ENCODE data around the gene BCCIP.

BCCIP gene

DNA sequence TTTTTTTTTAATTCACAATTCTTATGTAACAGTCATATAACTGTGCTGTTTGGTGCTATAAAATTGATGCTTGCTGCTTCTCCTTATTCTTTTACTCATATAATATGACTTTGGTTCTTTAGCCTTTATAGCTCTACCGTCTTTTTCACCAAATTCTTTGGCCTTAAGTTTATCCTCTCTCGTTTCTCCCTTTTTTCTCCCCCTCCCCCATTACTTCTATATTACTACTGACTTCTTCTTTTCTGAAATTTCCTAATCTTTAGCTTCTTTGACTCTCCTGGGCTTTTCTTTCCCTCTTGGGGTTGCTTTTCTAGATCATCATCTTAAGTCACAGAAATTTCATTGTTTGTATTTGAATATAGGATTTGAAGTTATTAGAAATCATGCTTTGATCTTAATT is 3.8 kb downstream of the BCCIP start:
- Histone ChIP-seq H3K9me3 (replicated peaks; ENCODE audit: low read length) (no peaks in the 10 kb centered on the region), H3K36me3 (ENCODE audit: insufficient read depth, low read length) (peaks cover 52% of the 10 kb centered on the region), H3K4me2 (ENCODE audit: low read length) (no peak overlapping the region), H3K9ac (ENCODE audit: low read depth, low read length) (no peak overlapping the region), H3K4me3 (ENCODE audit: low read length) (no peak overlapping the region), H3K4me1 (ENCODE audit: control insufficient read depth, insufficient read depth, low read length) (peaks cover 23% of the 10 kb centered on the region), H3K27me3 (ENCODE audit: control insufficient read depth, insufficient read depth, low read length) (no peaks in the 10 kb centered on the region)

DNA sequence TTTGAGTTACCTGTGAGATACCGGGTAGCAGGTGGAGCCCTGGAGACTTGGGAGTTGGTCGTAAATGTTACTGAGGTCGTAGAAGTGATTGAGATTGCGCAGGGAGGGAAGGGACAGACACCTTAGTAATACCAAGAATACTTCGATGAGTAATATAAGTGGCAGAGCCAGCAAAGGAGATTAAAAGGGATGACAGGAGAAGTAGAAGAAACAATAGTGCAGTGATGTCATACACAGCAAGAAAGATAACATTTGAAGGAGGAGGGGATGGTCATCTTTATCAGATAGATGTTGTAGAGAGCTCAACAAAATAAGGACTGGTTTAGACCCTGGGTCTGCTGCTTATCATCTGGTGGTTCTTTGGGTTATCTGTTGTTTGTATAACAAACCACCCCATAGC is 5.0 kb downstream of the BCCIP start:
- Histone ChIP-seq H3K4me2 (ENCODE audit: low read length) (no peak overlapping the region), H3K27me3 (ENCODE audit: control insufficient read depth, insufficient read depth, low read length) (no peaks in the 10 kb centered on the region), H3K36me3 (ENCODE audit: insufficient read depth, low read length) (peaks cover 61% of the 10 kb centered on the region), H3K9me3 (replicated peaks; ENCODE audit: low read length) (no peaks in the 10 kb centered on the region), H3K4me3 (ENCODE audit: low read length) (no peak overlapping the region), H3K9ac (ENCODE audit: low read depth, low read length) (no peak overlapping the region), H3K4me1 (ENCODE audit: control insufficient read depth, insufficient read depth, low read length) (peaks cover 22% of the 10 kb centered on the region)

DNA sequence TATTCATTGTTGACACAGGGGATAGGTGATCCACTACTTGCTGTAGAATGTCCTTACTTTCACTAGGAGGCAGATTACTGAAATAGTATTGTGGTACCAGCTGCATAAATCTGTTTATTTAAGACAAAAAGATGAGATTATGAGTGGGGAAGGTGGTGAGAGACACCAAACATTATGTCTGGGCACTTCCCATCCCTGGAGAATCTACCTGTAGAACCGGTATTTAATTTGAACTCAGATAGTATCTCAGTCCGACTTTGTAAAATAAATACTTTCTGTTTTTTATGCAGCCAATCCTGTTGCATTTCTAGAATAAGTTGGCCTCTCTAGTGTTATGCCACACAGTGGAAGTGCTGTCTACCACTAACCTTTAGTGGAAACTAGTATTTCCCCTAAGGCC is 13.4 kb downstream of the BCCIP start:
- Histone ChIP-seq H3K9ac (ENCODE audit: low read depth, low read length) (no peak overlapping the region), H3K27me3 (ENCODE audit: control insufficient read depth, insufficient read depth, low read length) (no peaks in the 10 kb centered on the region), H3K9me3 (replicated peaks; ENCODE audit: low read length) (no peaks in the 10 kb centered on the region), H3K36me3 (ENCODE audit: insufficient read depth, low read length) (peaks cover 82% of the 10 kb centered on the region), H3K4me3 (ENCODE audit: low read length) (no peak overlapping the region), H3K4me2 (ENCODE audit: low read length) (no peak overlapping the region), H3K4me1 (ENCODE audit: control insufficient read depth, insufficient read depth, low read length) (peaks cover 9% of the 10 kb centered on the region)

DNA sequence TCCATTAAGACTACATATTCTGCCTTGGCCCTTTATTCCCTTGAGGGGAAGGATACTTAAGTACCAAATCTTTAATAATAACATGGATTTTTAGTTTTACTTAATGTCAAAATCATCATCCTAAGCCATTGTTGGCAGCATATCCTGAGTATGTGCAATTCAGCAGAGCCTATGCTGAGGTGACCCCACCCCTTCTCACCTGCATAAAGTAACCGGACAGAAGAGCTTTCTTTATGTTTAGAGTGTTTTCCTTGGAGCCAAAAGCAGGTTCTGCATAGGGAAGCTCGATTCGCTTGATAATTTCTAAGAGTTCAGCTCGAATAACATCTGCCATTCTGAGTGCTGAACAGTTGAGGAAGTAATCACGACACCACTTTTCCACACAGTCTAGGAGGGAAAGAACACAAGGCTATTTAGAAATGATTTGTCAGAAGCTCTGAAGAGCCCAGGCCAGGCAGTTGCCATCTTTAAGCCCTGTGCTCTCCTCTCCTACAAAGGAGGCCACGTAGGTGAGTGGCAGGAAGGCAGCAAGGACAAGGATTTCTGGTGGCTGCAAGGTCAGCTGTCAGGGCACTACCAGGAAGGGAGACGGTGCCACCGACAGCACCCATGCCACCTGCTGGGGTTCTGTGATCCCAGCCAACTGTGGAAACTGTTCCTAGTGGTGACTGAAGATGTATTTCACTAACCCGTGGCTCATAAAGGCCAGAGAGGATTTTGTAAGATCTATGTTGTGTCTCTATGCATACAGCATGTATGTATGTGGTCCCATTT is 15.6 kb downstream of the BCCIP start:
- Histone ChIP-seq H3K36me3 (ENCODE audit: insufficient read depth, low read length) (peaks cover 71% of the 10 kb centered on the region), H3K4me3 (ENCODE audit: low read length) (no peak overlapping the region), H3K4me1 (ENCODE audit: control insufficient read depth, insufficient read depth, low read length) (peaks cover 9% of the 10 kb centered on the region), H3K9ac (ENCODE audit: low read depth, low read length) (no peak overlapping the region), H3K9me3 (replicated peaks; ENCODE audit: low read length) (no peaks in the 10 kb centered on the region), H3K27me3 (ENCODE audit: control insufficient read depth, insufficient read depth, low read length) (no peaks in the 10 kb centered on the region), H3K4me2 (ENCODE audit: low read length) (no peak overlapping the region)

DNA sequence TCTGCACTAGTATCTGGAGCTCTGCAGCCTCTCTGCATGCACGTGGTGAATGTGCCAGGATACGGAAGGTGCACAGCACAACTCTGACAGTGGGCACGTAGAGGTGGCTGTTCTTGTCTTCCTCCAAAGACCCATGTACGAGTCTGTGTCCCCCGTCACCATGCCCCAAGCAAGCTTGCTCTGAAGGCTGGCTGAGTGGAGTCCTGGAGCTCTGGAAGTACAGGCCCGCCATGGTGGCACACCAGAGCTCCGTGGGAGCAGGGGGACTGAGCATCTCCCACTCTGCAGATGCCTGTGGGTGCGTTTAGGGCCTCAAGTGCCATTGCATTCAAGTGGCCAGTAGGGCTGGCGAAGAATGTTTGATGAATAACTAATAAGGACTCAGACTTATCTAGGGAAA is 17.1 kb downstream of the BCCIP start:
- Histone ChIP-seq H3K27me3 (ENCODE audit: control insufficient read depth, insufficient read depth, low read length) (no peaks in the 10 kb centered on the region), H3K4me1 (ENCODE audit: control insufficient read depth, insufficient read depth, low read length) (peaks cover 9% of the 10 kb centered on the region), H3K9me3 (replicated peaks; ENCODE audit: low read length) (no peaks in the 10 kb centered on the region), H3K4me3 (ENCODE audit: low read length) (no peak overlapping the region), H3K36me3 (ENCODE audit: insufficient read depth, low read length) (peaks cover 70% of the 10 kb centered on the region), H3K9ac (ENCODE audit: low read depth, low read length) (no peak overlapping the region), H3K4me2 (ENCODE audit: low read length) (no peak overlapping the region)

DNA sequence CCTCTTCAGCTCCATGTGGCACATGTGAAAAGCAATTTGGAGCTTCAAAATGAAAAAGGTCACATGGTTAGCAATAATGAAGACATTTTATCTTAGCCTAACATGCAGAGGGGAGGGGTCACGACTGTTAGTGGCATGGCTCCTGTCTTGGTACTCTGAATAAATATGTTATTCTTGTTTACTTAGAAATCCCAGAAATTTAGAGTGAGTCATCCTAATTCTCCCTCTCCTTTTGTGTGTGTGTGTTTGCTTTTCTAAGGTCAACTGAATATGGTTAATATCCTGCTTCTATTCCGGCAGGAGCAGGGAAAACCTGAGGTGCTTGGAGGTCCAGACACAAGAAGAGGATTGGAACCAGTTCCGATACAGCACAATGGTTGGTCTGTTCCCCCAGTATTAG is 17.6 kb downstream of the BCCIP start:
- Histone ChIP-seq H3K9ac (ENCODE audit: low read depth, low read length) (no peak overlapping the region), H3K4me2 (ENCODE audit: low read length) (no peak overlapping the region), H3K36me3 (ENCODE audit: insufficient read depth, low read length) (peaks cover 70% of the 10 kb centered on the region), H3K4me3 (ENCODE audit: low read length) (no peak overlapping the region), H3K4me1 (ENCODE audit: control insufficient read depth, insufficient read depth, low read length) (peaks cover 9% of the 10 kb centered on the region), H3K9me3 (replicated peaks; ENCODE audit: low read length) (no peaks in the 10 kb centered on the region), H3K27me3 (ENCODE audit: control insufficient read depth, insufficient read depth, low read length) (no peaks in the 10 kb centered on the region)

DNA sequence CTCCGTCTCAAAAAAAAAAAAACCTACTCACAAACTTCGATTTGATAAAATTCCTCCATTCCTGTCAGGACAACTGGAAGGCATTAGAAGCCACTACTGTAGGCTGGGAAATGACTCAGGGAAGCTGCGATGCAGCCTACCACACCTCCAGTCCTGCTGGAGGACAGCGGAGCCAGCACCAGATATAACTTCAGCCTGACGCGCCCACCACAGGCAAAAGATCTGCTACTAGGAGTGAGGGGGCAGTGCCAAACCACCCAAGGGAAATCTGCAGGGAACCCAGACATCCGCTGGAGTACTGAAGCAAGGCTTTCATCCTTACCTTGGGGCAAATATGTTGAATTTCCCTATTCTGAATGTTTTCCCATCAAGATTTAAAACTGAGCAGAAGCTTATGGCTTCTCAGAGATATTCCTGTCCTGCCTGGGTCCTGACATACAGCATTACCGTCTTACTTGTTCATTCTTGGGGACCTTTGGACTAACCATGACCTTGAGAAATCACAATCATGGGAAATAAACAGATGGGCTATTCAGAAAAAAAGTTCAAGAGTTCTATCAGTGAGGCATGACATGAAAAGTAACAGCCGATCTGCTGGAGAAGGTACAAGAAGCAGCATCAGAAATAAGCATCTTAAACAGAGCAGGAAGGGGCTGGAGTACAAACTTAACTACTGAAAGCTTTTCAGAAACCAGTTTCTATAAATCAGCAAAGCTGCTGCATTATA is 20.4 kb downstream of the BCCIP start:
- Histone ChIP-seq H3K36me3 (ENCODE audit: insufficient read depth, low read length) (peaks cover 53% of the 10 kb centered on the region), H3K27me3 (ENCODE audit: control insufficient read depth, insufficient read depth, low read length) (no peaks in the 10 kb centered on the region), H3K4me2 (ENCODE audit: low read length) (no peak overlapping the region), H3K4me3 (ENCODE audit: low read length) (no peak overlapping the region), H3K9ac (ENCODE audit: low read depth, low read length) (no peak overlapping the region), H3K9me3 (replicated peaks; ENCODE audit: low read length) (no peaks in the 10 kb centered on the region), H3K4me1 (ENCODE audit: control insufficient read depth, insufficient read depth, low read length) (peaks cover 9% of the 10 kb centered on the region)

DNA sequence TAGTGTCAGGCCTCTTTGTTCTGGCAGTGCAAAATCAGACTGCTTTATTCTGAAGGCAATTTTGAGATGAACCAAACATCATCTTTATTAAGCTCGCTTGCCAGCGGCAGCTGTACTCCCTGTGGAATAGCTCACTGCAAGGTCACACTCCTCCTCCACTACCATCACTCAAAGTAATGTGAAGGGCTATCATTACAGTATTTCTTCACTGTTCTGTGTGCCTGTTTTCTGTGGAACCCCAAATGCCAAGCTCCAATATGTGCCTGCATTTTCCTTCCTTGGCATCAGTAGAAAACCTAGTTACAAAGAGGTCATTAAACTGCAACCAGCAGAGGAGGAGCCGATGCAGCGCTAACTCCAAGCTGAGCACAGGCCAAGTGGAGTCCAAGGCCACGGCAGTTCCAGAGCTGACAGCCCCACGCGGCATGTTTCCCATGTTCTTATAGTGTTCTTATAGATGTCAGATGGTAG is 21.4 kb downstream of the BCCIP start:
- no peaks in the 10 kb centered on the region for H3K27me3 ChIP-seq (ENCODE audit: control insufficient read depth, insufficient read depth, low read length)
- peaks cover 57% of the 10 kb centered on the region for H3K36me3 ChIP-seq (ENCODE audit: insufficient read depth, low read length)
- no peaks in the 10 kb centered on the region for H3K9me3 ChIP-seq (replicated peaks; ENCODE audit: low read length)

DNA sequence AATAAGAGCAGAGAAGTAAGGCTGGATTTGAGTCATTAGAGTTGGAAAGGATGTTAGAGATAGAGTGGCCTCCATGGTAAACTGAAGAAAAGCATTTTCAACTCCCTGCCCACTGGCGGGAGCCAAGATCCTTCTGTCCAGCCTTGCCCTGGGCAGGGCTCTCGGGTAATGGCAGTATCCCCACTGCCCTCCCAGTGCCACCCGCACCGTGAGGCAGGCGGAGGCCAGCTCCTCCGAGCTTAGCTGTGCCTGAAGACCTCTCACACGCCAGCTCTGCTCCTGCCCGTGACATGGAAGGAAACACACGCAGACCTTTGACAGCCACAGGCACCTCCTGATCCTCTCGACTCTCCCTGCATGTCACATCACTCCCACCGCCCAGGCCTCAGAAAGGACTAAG is 22.3 kb downstream of the BCCIP start:
- no peaks in the 10 kb centered on the region for H3K27me3 ChIP-seq (ENCODE audit: control insufficient read depth, insufficient read depth, low read length)
- H3K36me3 ChIP-seq (ENCODE audit: insufficient read depth, low read length), result peaks cover 52% of the 10 kb centered on the region
- no peak overlapping the region for H3K4me2 ChIP-seq (ENCODE audit: low read length)
- peaks cover 7% of the 10 kb centered on the region for H3K4me1 ChIP-seq (ENCODE audit: control insufficient read depth, insufficient read depth, low read length)
- H3K9ac ChIP-seq (ENCODE audit: low read depth, low read length), result no peak overlapping the region
- H3K9me3 ChIP-seq (replicated peaks; ENCODE audit: low read length), result no peaks in the 10 kb centered on the region
- no peak overlapping the region for H3K4me3 ChIP-seq (ENCODE audit: low read length)

More for the DNA sequence above, 21.4 kb downstream of the BCCIP start:
- H3K4me2 ChIP-seq (ENCODE audit: low read length), result no peak overlapping the region
- H3K4me3 ChIP-seq (ENCODE audit: low read length), result no peak overlapping the region
- peaks cover 9% of the 10 kb centered on the region for H3K4me1 ChIP-seq (ENCODE audit: control insufficient read depth, insufficient read depth, low read length)
- H3K9ac ChIP-seq (ENCODE audit: low read depth, low read length), result no peak overlapping the region

DNA sequence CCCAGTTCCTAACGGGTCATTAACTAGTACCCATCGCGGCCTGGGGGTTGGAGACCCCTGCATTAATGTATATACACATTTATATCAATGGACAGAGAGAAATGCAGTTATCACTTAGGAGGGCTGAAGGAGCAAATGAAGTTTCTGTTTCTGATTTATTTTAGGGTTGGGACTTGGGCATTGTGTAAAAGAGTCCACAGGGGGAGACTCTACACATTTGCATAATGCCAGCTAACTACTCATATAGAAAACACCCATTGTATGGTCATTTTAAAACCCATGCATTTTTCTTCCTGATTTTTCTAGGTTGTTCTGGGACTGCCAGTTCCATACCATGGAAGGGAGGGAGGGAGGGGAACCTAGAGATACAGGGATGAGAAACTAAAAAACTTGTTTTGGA is 23.5 kb downstream of the BCCIP start:
- no peak overlapping the region for H3K4me3 ChIP-seq (ENCODE audit: low read length)
- H3K4me2 ChIP-seq (ENCODE audit: low read length), result no peak overlapping the region
- H3K4me1 ChIP-seq (ENCODE audit: control insufficient read depth, insufficient read depth, low read length), result no peaks in the 10 kb centered on the region
- H3K9me3 ChIP-seq (replicated peaks; ENCODE audit: low read length), result no peaks in the 10 kb centered on the region
- H3K9ac ChIP-seq (ENCODE audit: low read depth, low read length), result no peak overlapping the region
- H3K36me3 ChIP-seq (ENCODE audit: insufficient read depth, low read length), result peaks cover 44% of the 10 kb centered on the region
- H3K27me3 ChIP-seq (ENCODE audit: control insufficient read depth, insufficient read depth, low read length), result no peaks in the 10 kb centered on the region

DNA sequence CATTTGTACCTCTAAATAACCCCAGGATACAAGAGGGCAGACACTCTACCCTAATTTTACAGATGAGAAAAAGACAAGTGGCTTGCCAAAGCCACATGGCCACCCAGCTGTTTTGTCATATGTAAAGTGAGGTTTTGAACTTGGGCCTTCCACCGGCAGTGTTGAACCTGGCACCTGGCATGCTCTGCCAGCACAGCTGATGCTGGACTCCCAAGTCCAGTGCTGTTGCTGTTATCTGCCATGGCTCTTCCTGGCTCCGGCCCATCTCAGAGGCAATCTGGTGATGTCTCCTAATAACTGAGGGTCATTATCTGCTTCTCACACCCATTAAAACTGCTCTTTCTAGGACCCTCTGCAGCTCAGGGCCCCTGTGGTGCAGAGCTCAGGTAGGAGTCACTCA is 25.0 kb downstream of the BCCIP start:
- no peak overlapping the region for H3K9ac ChIP-seq (ENCODE audit: low read depth, low read length)
- H3K4me1 ChIP-seq (ENCODE audit: control insufficient read depth, insufficient read depth, low read length), result no peaks in the 10 kb centered on the region
- H3K9me3 ChIP-seq (replicated peaks; ENCODE audit: low read length), result no peaks in the 10 kb centered on the region
- no peaks in the 10 kb centered on the region for H3K27me3 ChIP-seq (ENCODE audit: control insufficient read depth, insufficient read depth, low read length)
- H3K4me2 ChIP-seq (ENCODE audit: low read length), result no peak overlapping the region
- H3K36me3 ChIP-seq (ENCODE audit: insufficient read depth, low read length), result peaks cover 49% of the 10 kb centered on the region
- H3K4me3 ChIP-seq (ENCODE audit: low read length), result no peak overlapping the region

DNA sequence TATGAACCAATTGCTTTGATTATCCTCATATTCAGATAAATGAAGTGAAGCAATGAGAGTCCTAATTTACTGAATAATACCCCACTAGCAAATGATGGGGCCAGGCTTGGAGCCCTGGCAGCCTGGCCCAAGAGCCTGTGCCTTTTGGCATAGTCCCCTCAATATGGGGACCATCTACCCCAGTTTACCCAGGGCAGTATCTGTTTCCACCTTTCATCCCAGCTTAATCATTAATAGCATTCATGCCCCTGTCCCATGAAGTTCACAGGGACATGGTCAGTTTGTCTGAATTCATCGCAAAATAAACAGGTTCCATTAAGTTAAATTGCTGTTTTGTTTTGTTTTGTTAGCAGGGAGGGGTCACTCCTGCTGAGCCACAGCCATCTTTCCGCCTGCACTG is 25.5 kb downstream of the BCCIP start:
- H3K4me2 ChIP-seq (ENCODE audit: low read length), result no peak overlapping the region
- no peaks in the 10 kb centered on the region for H3K4me1 ChIP-seq (ENCODE audit: control insufficient read depth, insufficient read depth, low read length)
- peaks cover 53% of the 10 kb centered on the region for H3K36me3 ChIP-seq (ENCODE audit: insufficient read depth, low read length)
- no peaks in the 10 kb centered on the region for H3K27me3 ChIP-seq (ENCODE audit: control insufficient read depth, insufficient read depth, low read length)
- no peaks in the 10 kb centered on the region for H3K9me3 ChIP-seq (replicated peaks; ENCODE audit: low read length)
- H3K4me3 ChIP-seq (ENCODE audit: low read length), result no peak overlapping the region
- H3K9ac ChIP-seq (ENCODE audit: low read depth, low read length), result no peak overlapping the region
